PC-3 (cell line): ENCODE data around the gene FAM47E. TPM values are rescaled to one million over a fixed set of nuclear protein-coding genes. Genes with fewer than 3 reads are reported as not detected.

ENCODE experiments used
- ATAC-seq: fragments of 200-7000 bp; cut with Tn5 transposase; 2 replicates; pipeline ENCODE4 v1.9.1; 2020; ENCODE audit warnings: mild to moderate bottlenecking, moderate library complexity
- BruUV-seq: library from RNA; stranded (reverse); fragments of 400-500 nt; replicated peaks from 2 replicates; lab custom pipeline; 2021; lab: Mats Ljungman, UMichigan
- CTCF ChIA-PET: fragments of 300-600 bp; sonication (Branson Sonifier 250); formaldehyde crosslinking; loops from one replicate; lab custom pipeline; 2022; ENCODE audit warnings: antibody characterized with exemption; lab: Charles Lee
- POLR2A ChIA-PET: fragments of 300-600 bp; sonication (Branson Sonifier 250); formaldehyde crosslinking; loops from one replicate; lab custom pipeline; 2022; ENCODE audit warnings: antibody characterized with exemption; ENCODE audit not compliant: unreplicated experiment; lab: Charles Lee
- DNase-seq: peaks from one replicate; pipeline ENCODE4 v3.0.0-alpha.2; 2015
- H2AFZ ChIP-seq: fragments of 300-600 bp; sonication (generic); 2 replicates; pipeline ENCODE4 v1.6.0; 2016; ENCODE audit warnings: antibody characterized with exemption, low read length
- H3F3A ChIP-seq: fragments of 300-600 bp; sonication (generic); one replicate; pipeline ENCODE4 v1.6.0; 2017; ENCODE audit warnings: antibody characterized with exemption, low read length, control low read depth, mild to moderate bottlenecking; ENCODE audit not compliant: unreplicated experiment
- H3K27ac ChIP-seq: fragments of 300-600 bp; sonication (generic); 2 replicates; pipeline ENCODE4 v1.5.1; 2016; ENCODE audit warnings: mild to moderate bottlenecking, low read length
- H3K27me3 ChIP-seq: fragments of 300-600 bp; sonication (generic); 2 replicates; pipeline ENCODE4 v1.6.1; 2016; ENCODE audit warnings: low read length, mixed read lengths
- H3K36me3 ChIP-seq: fragments of 300-600 bp; sonication (generic); 2 replicates; pipeline ENCODE4 v1.6.1; 2016; ENCODE audit warnings: low read depth, mixed run types, low read length, mixed read lengths
- H3K4me1 ChIP-seq: fragments of 300-600 bp; sonication (generic); 2 replicates; pipeline ENCODE4 v1.5.1; 2016; ENCODE audit warnings: low read length; ENCODE audit not compliant: insufficient read depth
- H3K4me2 ChIP-seq: fragments of 300-600 bp; sonication (generic); 2 replicates; pipeline ENCODE4 v1.6.0; 2016; ENCODE audit warnings: low read length
- H3K4me3 ChIP-seq: fragments of 300-600 bp; sonication (generic); 2 replicates; pipeline ENCODE4 v1.5.1; 2016; ENCODE audit warnings: mild to moderate bottlenecking, low read length, mixed read lengths
- H3K79me2 ChIP-seq: fragments of 300-600 bp; sonication (generic); 2 replicates; pipeline ENCODE4 v1.6.1; 2017; ENCODE audit warnings: low read length, mixed read lengths
- H3K9ac ChIP-seq: fragments of 300-600 bp; sonication (generic); 2 replicates; pipeline ENCODE4 v1.6.0; 2016; ENCODE audit warnings: mild to moderate bottlenecking, low read length
- H3K9me2 ChIP-seq: fragments of 300-600 bp; sonication (generic); replicated peaks from 2 replicates; pipeline ENCODE4 v1.6.1; 2016; ENCODE audit warnings: mixed run types, low read length, mixed read lengths
- H3K9me3 ChIP-seq: fragments of 300-600 bp; sonication (generic); 2 replicates; pipeline ENCODE4 v1.6.1; 2016; ENCODE audit warnings: low read length, mixed read lengths
- H4K20me1 ChIP-seq: fragments of 300-600 bp; sonication (generic); 2 replicates; pipeline ENCODE4 v1.6.1; 2016; ENCODE audit warnings: low read length, mixed read lengths
- CTCF ChIP-seq: fragments of 300-600 bp; sonication (generic); conservative IDR thresholded peaks from 2 replicates; pipeline ENCODE4 v1.5.1; 2017; ENCODE audit warnings: antibody characterized with exemption, low read depth, mild to moderate bottlenecking, low read length
- EZH2 ChIP-seq: fragments of 300-600 bp; sonication (generic); IDR thresholded peaks from one replicate; pipeline ENCODE4 v1.6.1; 2017; ENCODE audit warnings: antibody characterized with exemption, mild to moderate bottlenecking, low read length; ENCODE audit not compliant: unreplicated experiment
- EZH2phosphoT487 ChIP-seq: fragments of 300-600 bp; sonication (generic); IDR thresholded peaks from 2 replicates; pipeline ENCODE4 v1.6.1; 2018; ENCODE audit warnings: mild to moderate bottlenecking, antibody characterized with exemption, low read length, borderline replicate concordance
- intact Hi-C: fragments of 100-400 bp; cut with micrococcal nuclease; formaldehyde crosslinking; loops from 2 replicates; pipeline ENCODE4 v1.9.0; 2023
- total RNA-seq: library from RNA; depleted of rRNA; stranded (reverse); fragments of >200 nt; gene quantifications from 2 replicates; pipeline ENCODE4 v1.2.3, GENCODE V29; 2014

The FAM47E gene
- total RNA-seq, 1 experiment from 2014 or later, result 0.91 TPM

- ChIA-PET POLR2A (no interaction called here), CTCF (no interaction called here)
- Histone ChIP-seq H3K4me3 (peak overlapping the region; percentile 90), H3K4me1 (peaks cover 58% of the 10 kb centered on the region), H3K9ac (peak overlapping the region; percentile 82), H3K27me3 (no peaks in the 10 kb centered on the region), H3K79me2 (peaks cover 54% of the 10 kb centered on the region), H3K36me3 (no peaks in the 10 kb centered on the region), H4K20me1 (0 out of 2 replicates have a peak, but pooled peaks cover 7% of the 10 kb centered on the region), H3K27ac (peak overlapping the region; percentile 74), H2AFZ (peak overlapping the region; percentile 57), H3K9me2 (no peaks in the 10 kb centered on the region), H3K9me3 (no peaks in the 10 kb centered on the region), H3F3A (no peaks in the 10 kb centered on the region), H3K4me2 (peak overlapping the region; percentile 99)
- no peak for TF ChIP-seq EZH2
- no peak for TF ChIP-seq CTCF
- TF ChIP-seq EZH2phosphoT487, result no peak
- BruUV-seq, result TSS peak; percentile 43
- intact Hi-C loops, result loop anchor here (2.0 to 10.0 kb wide), 2 partner anchors 20 to 92 kb away; partner anchors contain the start of gene STBD1
- ATAC-seq, result peak; percentile 27; the same call in 1 of the 2 replicates
- DNase-seq, result peak; percentile 6
Observed at GRCh38 chr4:76212851-76213414, 38.6 kb upstream of the FAM47E start.

GRCh38 chr4:76213415-76214176 lies 37.9 kb upstream of the FAM47E start, which contains the start of gene SCARB2:
Gene SCARB2 (minus strand): TSS chr4:76213824. CDS start chr4:76213543, 281 bp downstream.
- CTCF ChIA-PET, result no interaction called here
- Histone ChIP-seq H3K4me1 (peaks cover 53% of the 10 kb centered on the region), H2AFZ (peak within 1 kb of the TSS; percentile 97), H4K20me1 (0 out of 2 replicates have a peak, but pooled peaks cover 7% of the 10 kb centered on the region), H3K4me2 (peak within 1 kb of the TSS; percentile 99), H3K9ac (peak within 1 kb of the TSS; percentile 82), H3K27ac (peak within 1 kb of the TSS; percentile 74), H3K27me3 (no peaks in the 10 kb centered on the region), H3F3A (no peaks in the 10 kb centered on the region), H3K9me2 (no peaks in the 10 kb centered on the region), H3K4me3 (peak within 1 kb of the TSS; percentile 90), H3K9me3 (no peaks in the 10 kb centered on the region), H3K36me3 (no peaks in the 10 kb centered on the region), H3K79me2 (peaks cover 48% of the 10 kb centered on the region)
- TF ChIP-seq EZH2phosphoT487 (peak; percentile 55; the same call in 1 of the 2 replicates), CTCF (no peak), EZH2 (no peak)
- BruUV-seq, result no TSS peak
- DNase-seq (peak; percentile 78), ATAC-seq (peak; percentile 78)
- intact Hi-C loops, result loop anchor here (2.0 to 10.0 kb wide), 2 partner anchors 19 to 91 kb away; partner anchors contain the start of gene STBD1
- POLR2A ChIA-PET, result no interaction called here
